NCI-H345 (cell line): ENCODE data around the gene TRIM9.
"Not testable (repeated sequence)": the region's sequence is repeated elsewhere in the genome, so short reads cannot be mapped to it uniquely, and the experiment has no call there.

Experiments used
- DNase-seq: peaks from one replicate; lab custom pipeline; 2025; lab: John Stamatoyannopoulos, UW

TRIM9 gene

DNA sequence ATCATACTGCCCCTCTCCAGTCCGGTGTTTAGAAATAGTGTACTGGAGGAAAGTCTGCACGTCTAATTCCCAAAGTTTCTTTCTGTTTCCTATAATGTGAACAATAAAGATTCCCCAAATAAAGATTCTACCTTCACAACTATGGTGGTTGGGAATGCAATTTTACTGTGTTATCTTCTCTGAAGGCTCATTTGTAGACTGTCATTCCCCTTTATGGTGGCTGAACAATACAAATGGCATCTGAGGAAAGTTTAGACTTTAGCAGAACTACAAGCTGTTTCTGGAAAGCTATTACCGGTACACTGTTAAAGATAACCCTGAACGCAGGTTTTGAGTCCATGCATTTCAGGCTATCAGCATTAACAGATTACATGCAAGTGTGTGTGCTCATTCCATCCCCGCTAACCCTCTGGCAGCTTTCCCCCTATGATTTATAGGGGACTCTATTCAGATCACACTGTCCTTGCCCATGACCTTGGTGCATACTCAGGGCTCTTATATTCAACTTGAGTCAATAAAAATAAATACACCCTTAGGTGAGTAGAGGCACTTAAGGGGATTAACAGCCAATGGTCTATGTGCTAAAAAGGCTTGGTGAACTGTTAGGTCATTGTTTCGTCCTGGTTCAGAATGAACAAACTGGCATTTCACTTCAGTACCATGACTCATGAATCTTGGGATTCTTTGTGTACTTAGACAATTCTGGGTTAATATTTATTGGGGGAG lies 89.9 kb downstream of the TRIM9 start:
- peak; percentile 23 for DNase-seq

GRCh38 chr14:51004352-51004800 lies 90.5 kb downstream of the TRIM9 start:
- no peak for DNase-seq

GRCh38 chr14:51002406-51002999 lies 92.4 kb downstream of the TRIM9 start:
- no peak for DNase-seq

- DNase-seq: no peak
Observed at GRCh38 chr14:51000566-51000965, 94.3 kb downstream of the TRIM9 start.

DNA sequence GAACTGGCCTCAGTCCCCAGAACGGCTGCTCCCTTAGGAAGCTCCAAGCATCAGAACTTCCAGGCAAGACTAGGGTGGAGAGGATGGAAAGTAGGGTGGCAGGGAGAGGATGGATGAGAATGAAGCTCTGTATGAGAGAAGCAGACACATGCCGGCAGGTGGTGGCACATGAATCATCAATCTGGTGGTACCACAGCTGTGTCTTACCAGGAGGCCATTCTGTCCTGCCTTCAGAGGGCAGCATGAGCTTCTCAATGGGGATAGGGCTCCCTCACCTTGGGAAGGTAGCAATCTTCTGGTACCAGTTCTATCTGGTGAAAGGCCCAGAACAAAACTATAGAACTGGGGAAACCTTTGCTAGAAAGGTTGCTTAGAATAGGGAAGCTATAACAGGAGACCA lies 95.2 kb downstream of the TRIM9 start:
- no peak for DNase-seq

- DNase-seq: no peak
Observed at GRCh38 chr14:50998612-50999011, 96.3 kb downstream of the TRIM9 start.

GRCh38 chr14:50997712-50998111 lies 97.2 kb downstream of the TRIM9 start:
- DNase-seq: no peak

DNA sequence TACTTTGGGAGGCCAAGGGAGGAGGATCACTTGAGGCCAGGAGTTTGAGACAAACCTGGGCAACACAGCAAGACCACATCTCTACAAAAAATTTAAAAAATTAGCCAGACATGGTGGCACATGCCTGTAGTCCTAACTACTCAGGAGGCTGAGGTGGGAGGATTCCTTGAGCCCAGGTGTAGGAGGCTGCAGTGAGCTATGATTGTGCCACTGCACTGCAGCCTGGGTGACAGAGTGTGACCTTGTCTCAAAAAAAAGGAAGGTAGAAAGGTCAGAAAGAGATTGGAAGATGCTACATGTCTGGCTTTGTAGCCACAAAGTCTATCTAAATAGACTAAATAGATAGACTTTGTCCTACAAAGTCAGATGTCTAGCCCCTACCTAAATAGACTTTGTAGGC lies 100.7 kb downstream of the TRIM9 start:
- not testable (repeated sequence) for DNase-seq

DNA sequence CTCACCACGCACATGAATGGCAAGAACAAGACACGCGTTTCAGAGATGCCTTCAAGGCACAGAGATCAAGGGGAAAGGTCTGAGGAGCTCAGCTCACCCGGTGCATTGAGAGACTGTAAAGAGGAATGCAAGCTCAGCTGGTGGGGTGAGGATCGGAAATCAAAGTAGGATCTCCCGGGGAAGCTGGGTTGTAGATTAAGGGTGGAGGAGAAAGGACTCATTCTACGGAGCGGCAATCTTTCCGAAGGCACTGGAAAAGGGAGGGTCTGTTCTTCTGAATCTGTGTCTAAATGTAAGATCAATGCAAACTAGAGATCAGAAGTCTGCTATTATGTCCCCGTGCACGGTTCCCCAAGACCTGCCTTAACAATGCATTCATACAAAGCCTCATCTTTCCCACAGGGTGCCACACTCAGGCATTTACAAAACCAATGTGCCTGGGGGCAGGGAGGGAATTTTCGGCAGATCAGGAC lies 109.0 kb downstream of the TRIM9 start:
- no peak for DNase-seq

GRCh38 chr14:50985124-50985858 lies 109.6 kb downstream of the TRIM9 start:
- DNase-seq: no peak

DNA sequence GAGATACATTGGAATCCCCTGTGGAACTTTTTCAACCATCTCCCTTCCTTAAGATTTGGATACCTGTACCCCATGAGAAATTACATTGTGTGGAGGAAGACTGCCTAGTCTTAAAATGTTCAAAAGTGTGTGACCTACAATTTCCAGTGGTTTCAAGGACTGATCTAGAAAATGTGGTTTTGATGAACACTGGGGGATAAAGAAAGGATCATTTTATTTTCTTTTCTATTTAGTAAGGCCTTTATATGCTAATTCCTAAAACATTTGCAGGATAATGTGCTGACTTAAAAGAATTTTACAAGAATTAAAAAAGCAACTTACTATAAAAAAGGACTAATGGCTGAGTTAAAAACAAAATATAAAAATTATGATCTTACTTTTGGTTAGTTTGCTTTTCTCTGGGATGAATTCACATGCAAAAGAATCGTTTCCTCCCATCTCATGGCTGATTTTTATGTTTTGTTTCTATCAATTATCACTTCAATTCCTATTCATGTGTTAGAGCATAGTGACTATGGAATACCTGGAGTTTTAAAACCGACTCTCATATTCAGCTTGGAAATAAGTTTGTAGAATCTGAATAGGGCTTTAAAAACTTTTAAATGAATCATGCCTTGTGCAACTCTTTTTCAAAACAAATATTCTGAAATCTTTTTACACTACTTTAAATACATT lies 110.7 kb downstream of the TRIM9 start:
- no peak for DNase-seq

GRCh38 chr14:50979941-50980850 lies 114.7 kb downstream of the TRIM9 start:
- no peak for DNase-seq

GRCh38 chr14:50978888-50979287 lies 116.0 kb downstream of the TRIM9 start:
- no peak for DNase-seq

DNA sequence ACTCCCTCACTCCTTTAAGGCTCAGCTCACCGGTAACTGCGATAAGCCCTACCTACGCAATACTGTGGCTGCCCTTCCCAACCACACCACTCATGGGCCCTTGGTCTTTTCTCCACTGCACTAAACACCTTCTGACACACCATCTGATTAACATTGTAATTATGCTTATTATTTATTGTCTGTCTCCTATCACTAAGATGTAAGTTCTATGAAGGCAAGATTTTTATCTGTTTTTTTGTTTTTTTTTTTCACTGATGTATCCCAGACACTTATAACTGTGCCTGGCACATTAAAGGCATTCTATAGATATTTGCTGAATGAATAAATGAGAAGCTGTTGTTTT lies 116.4 kb downstream of the TRIM9 start:
- no peak for DNase-seq

DNA sequence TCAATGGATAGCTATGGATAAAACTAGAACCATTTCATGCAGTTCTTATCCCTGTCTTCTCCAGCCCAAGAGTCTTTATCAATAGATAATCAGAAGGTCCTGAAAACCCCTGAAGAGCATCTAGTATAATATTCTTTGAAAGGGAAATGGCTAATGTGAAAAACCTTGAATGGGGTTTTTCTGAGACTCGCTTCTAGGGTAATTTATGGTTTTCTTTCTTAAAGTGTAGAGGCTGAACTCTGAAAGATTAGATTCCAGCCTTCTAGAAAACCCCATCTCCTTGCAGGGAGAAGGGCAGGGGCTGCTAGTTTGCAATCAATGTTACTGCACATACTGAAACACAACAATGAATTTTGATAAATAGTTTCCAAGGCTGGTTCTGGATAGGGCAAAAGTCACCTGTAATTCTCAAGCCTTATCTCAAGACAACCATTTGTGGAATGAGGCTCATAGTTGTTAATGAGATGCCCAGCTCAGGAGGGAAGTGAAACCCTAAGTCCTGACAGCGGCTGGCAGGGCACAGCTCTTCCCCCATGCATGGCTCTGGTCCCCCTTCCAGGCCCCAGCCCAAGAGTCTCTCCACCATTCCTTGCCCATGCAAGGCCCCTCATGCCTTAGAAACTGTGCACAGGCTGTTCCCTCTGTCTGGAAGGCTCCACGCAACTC lies 116.9 kb downstream of the TRIM9 start:
- no peak for DNase-seq

GRCh38 chr14:50974118-50974517 lies 120.8 kb downstream of the TRIM9 start:
- DNase-seq: no peak

GRCh38 chr14:50972734-50973133 lies 122.2 kb downstream of the TRIM9 start:
- DNase-seq: no peak

DNA sequence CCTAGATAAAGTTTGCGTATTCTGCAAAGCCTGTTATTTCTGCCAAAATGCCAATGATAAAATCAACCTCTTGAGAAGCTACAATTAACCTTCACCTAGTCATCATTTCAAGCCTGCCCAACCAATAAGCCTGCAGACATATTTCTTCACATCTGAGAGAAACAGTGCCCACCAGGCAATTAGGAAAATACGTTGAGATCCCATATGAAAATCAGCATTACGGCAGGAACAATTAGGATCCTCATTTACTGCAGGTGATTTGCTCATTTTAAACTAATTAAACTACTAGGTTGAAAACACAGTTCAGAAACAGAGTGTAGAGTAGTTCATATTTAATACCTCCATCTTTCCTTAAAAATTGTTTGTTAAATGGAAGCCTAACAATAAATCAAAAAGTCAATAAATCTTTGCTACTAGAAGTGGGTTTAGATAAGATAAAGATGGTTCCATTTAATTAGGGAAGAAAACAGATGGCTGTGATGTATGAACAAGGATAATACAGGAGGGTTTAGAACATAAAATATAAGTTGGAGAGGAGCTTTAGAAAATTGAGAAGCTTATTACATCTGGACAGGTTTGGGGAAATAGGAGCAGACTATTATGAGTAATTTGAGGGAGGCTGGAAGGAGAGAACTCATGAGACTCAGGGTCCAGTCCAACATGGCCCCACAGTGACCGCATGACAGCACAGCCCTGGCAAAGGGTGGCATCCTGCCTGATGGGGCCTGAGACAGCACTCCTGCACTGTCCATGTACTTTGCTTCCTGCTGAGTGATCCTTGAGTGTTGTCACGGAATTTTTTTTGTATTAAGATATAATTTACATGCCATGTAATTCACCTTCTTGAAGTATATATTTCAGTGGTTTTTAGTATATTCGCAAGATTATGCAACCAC lies 123.8 kb downstream of the TRIM9 start:
- no peak for DNase-seq

DNA sequence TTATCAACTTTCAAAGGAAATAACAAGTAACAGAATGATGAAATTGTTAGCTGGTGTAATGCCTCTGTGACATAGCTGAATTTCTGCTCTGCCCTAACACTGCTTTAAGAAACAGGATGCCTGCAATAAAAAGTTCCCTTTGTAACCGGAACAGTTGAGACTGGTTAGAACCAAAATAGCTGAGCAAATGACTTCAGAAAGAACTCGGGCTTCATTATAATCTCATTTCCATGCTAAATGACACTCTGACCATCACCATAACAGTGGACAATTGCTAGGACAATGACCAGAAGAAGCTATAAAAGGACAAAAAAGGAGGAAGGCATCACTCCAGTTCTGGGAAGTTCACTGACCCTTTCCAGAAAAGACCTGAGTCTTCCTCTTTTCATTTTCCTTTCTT lies 127.1 kb downstream of the TRIM9 start:
- DNase-seq: no peak

- no peak for DNase-seq
Observed at GRCh38 chr14:50967103-50967502, 127.8 kb downstream of the TRIM9 start.
